ENCODE measurements around the gene RHPN2. TPM values are rescaled to one million over a fixed set of nuclear protein-coding genes. Genes with fewer than 3 reads are reported as not detected.
A peak's percentile ranks its signal among the peaks of the same experiment; 100 is the strongest.

RHPN2 gene
- total and polyA plus RNA-seq, 2 of the 13 experiments (the other 11 are each of a cell fraction or from before 2014, with no cell fraction given): 20.3 to 48.0 TPM

- 0 out of 4 replicates have a peak, but pooled peaks of 1 of the 2 experiments have one; percentile 36 for TF ChIP-seq REST (IDR thresholded peaks at IDR 0.05; ENCODE audit: borderline replicate concordance in 1 of 2, low read depth in 1 of 2, low read length in 2 of 2)
- TF ChIP-seq E2F1 (CRISPR knock-in tag; IDR thresholded peaks at IDR 0.05): no peak
- TF ChIP-seq ZNF713 (CRISPR knock-in tag; IDR thresholded peaks at IDR 0.05): no peak
- no peak for TF ChIP-seq ZNF180 (CRISPR knock-in tag; IDR thresholded peaks at IDR 0.05; ENCODE audit: borderline replicate concordance, low read depth)
- TF ChIP-seq SALL2 (CRISPR knock-in tag; IDR thresholded peaks at IDR 0.05): no peak
- no peak for TF ChIP-seq HMGA1 (CRISPR knock-in tag; conservative IDR thresholded peaks at IDR 0.05)
- TF ChIP-seq ZNF282 (IDR thresholded peaks at IDR 0.05; ENCODE audit: partially characterized antibody): no peak
- TF ChIP-seq ZNF546 (CRISPR knock-in tag; conservative IDR thresholded peaks at IDR 0.05): no peak
- no peak for TF ChIP-seq NFRKB (IDR thresholded peaks at IDR 0.05)
- TF ChIP-seq ZSCAN21 (CRISPR knock-in tag; IDR thresholded peaks at IDR 0.05; ENCODE audit: borderline replicate concordance): no peak
- peak; percentile 88 for TF ChIP-seq GATA4 (IDR thresholded peaks at IDR 0.05; ENCODE audit: borderline replicate concordance, low read depth)
- no peak; the same call in 1 of the 2 replicates for TF ChIP-seq SOX13 (IDR thresholded peaks at IDR 0.05)
- peak in 1 of 2 experiments; percentile 80; a peak in 2 of 4 replicates for TF ChIP-seq SOX13 (CRISPR knock-in tag; conservative IDR thresholded peaks at IDR 0.05 in 1 of 2, IDR thresholded peaks at IDR 0.05 in 1 of 2)
- TF ChIP-seq ELF3 (CRISPR knock-in tag; IDR thresholded peaks at IDR 0.05): peak; percentile 51
- TF ChIP-seq HIVEP1 (CRISPR knock-in tag; IDR thresholded peaks at IDR 0.05): no peak
- no peak for TF ChIP-seq ZNF674 (CRISPR knock-in tag; IDR thresholded peaks at IDR 0.05; ENCODE audit: low read depth)
- no peak for TF ChIP-seq NCOA1 (CRISPR knock-in tag; IDR thresholded peaks at IDR 0.05)
- peak; percentile 62; the same call in 1 of the 2 replicates for TF ChIP-seq ZNF512B (CRISPR knock-in tag; IDR thresholded peaks at IDR 0.05; ENCODE audit: borderline replicate concordance)
- TF ChIP-seq TCF12 (IDR thresholded peaks at IDR 0.05): no peak
- 0 out of 2 replicates have a peak, but pooled peaks have one; percentile 68 for TF ChIP-seq TCF12 (CRISPR knock-in tag; IDR thresholded peaks at IDR 0.05)
- TF ChIP-seq FOXJ3 (CRISPR knock-in tag; IDR thresholded peaks at IDR 0.05; ENCODE audit: borderline replicate concordance): peak; percentile 92
- no peak for TF ChIP-seq KDM5B (CRISPR knock-in tag; IDR thresholded peaks at IDR 0.05; ENCODE audit: borderline replicate concordance)
- peak; percentile 35; the same call in 1 of the 2 replicates for TF ChIP-seq SRF (IDR thresholded peaks at IDR 0.05; ENCODE audit: low read depth, low read length)
Measured at GRCh38 chr19:33100894-33101644, 36.4 kb upstream of the RHPN2 start (continued).

Data from HepG2 (cell line).